ENCODE results near the gene SLC37A3.
"Not testable (repeated sequence)": the region's sequence is repeated elsewhere in the genome, so short reads cannot be mapped to it uniquely, and the experiment has no call there.

The SLC37A3 gene, protein sequence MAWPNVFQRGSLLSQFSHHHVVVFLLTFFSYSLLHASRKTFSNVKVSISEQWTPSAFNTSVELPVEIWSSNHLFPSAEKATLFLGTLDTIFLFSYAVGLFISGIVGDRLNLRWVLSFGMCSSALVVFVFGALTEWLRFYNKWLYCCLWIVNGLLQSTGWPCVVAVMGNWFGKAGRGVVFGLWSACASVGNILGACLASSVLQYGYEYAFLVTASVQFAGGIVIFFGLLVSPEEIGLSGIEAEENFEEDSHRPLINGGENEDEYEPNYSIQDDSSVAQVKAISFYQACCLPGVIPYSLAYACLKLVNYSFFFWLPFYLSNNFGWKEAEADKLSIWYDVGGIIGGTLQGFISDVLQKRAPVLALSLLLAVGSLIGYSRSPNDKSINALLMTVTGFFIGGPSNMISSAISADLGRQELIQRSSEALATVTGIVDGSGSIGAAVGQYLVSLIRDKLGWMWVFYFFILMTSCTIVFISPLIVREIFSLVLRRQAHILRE

DNA sequence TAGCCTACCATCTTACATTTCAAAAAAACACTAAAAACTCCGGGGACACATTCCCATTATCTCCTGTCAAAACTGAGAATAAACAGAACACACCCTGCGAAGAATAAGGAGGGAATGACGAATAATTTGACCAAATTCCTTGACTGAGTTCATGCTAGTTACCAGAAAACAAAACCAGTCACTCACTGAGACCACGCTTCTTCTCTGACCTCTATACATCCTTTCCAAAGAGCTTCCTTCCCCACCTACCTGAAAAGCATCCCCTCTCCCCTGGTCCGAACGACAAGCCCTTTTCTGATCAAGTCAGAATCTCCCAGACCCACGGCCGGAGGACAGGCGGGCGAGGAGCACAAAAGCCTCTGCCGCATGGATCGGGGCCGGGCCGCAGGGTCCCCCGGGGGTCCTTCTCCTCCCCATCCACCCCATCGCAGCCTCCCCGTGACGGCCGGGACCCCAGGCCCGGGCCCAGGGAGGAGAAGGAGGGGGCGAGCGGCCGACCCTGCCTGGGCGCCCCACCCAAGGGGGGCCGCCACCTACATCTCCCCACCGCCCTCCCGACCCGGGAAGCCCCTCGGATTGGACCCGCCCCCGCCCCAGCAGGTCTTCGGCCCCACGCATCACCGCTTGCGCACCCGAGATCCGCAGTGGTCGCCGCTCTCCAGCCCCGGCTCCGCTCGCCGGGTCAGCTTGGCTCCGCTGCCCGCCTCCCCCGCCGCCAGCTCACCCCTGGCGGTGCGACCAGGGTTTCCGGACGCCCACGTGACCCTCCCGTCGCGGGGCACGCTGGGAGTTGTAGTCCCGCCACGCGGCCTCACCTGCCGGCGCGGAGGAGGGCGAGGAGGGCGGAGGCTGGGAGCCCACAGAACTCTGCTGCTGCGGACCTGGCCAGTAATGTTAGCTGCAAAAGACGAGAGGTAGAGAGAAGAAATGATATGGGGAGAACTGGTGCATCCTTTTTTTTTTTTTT, at the start of gene SLC37A3:
TSS of gene SLC37A3 (minus strand) at position 747 of the 967 bp plus-strand sequence. CDS start 16,004 bp downstream, outside the sequence.
- DNase-seq: peak; percentile 88

- no peak for DNase-seq
Measured at GRCh38 chr7:140447841-140448240, 49.5 kb upstream of the SLC37A3 start.

GRCh38 chr7:140446467-140446866, 48.1 kb upstream of the SLC37A3 start:
- DNase-seq: no peak

DNA sequence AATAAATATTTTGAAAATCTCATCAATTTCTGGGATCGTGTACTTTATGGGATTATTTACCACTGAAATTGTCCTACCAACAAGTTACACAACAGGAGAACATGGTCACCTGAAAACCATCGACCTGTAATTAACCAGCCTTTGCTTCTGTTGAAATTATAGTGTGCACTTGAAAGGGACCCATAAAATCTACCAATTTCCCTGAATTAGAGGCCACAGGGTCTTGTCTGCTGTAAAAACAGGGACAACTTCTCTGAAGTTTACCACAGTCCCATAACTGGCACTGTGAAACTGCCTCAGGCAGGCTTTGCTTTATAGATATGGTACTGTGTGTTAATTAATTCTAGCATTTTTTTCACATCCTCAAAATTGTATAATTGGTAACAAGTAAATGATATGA, 43.2 kb upstream of the SLC37A3 start:
- no peak for DNase-seq

- no peak for DNase-seq
Measured at GRCh38 chr7:140440593-140440992, 42.3 kb upstream of the SLC37A3 start.

- DNase-seq: no peak
Measured at GRCh38 chr7:140439359-140439758, 41.0 kb upstream of the SLC37A3 start.

GRCh38 chr7:140435252-140435895, 37.0 kb upstream of the SLC37A3 start:
- peak; percentile 42 for DNase-seq

DNA sequence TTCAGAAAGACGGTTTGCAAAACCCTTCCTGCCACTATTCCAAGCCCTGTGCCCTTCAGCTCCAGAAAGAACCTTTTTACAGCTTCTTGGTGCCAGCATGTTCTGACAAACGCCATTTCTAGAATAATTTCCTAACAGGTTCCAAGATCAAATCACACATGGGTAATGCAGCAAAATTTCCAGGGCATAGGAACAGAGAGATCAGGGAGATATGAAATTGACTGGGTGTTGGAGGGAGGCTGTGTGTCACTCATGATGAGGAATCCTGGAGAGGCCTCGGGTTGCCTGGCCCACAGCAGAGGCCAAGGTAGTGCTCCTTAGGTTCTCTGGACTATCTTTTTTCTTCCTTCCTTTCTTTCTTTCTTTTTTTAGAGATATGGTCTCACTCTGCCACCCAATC, 35.1 kb upstream of the SLC37A3 start:
- no peak for DNase-seq

GRCh38 chr7:140426130-140426529, 27.8 kb upstream of the SLC37A3 start:
- no peak for DNase-seq

DNA sequence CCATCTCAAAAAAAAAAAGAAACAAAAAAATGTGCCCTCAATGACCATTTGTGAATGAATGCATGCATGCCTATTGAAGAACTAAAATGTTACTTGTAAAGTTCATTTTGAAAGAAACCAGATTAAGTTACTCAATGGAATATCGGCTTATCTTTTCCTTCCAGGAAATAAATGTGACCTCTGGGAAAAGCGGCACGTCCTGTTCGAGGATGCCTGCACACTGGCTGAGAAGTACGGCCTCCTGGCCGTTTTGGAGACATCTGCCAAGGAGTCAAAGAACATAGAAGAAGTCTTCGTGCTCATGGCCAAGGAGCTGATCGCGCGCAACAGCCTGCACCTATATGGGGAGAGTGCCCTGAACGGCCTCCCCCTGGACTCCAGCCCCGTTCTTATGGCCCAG, 27.4 kb upstream of the SLC37A3 start:
- no peak for DNase-seq

- no peak for DNase-seq
Measured at GRCh38 chr7:140423501-140423900, 25.2 kb upstream of the SLC37A3 start.

GRCh38 chr7:140421521-140421920, 23.2 kb upstream of the SLC37A3 start:
- DNase-seq: no peak

DNA sequence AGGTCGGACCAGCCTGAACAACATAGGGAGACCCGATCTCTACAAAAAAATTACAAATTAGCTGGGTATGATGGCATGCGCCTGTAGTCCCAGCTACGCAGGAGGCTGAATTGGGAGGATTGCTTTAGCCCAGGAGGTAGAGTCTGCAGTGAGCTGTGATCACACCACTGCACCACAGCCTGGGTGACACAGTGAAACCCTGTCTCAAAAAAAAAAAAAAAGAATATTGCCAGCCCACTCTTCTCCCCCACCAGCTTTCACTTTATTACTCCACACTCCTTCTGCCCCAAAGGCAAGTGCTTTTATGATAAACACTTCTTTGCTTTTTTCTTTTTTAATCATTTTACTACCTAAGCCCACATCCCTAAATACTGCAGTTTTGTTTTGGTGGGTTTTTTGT, 20.3 kb upstream of the SLC37A3 start:
- no peak for DNase-seq

- not testable (repeated sequence) for DNase-seq
Measured at GRCh38 chr7:140418156-140418472, 19.8 kb upstream of the SLC37A3 start.

DNA sequence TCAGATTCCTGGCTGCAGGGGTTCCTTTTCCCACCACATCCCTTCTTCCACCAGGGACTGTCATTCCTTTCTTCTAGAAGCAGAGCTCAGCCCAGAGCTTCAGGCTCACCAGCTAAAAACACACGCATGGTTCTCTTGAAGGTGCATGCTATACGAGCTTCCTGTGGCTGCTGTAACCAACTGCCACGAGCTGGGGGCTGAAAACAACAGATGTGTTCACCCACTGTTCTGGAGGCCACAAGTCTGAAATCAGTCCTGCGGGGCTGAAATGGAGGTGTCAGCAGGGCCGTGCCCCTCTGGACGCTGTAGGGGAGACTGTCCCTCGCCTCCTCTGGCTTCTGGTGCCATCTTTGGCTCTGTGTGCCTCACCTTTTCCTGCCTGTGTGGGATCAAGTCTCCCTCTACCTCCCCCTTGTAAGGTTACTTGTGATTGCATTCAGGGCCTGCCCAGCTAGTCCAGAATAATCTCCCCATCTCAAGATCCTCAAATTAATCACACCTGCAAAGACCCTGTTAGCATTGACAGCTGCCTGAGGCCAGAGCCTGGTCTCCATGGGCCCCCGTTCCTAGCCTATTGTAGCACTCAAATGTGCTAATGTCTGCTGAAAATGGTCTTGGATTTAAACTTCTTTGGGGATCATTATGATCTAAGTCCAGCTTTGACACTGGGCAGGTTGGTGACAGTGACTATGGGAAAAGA, 19.3 kb upstream of the SLC37A3 start:
- DNase-seq: no peak

- no peak for DNase-seq
Measured at GRCh38 chr7:140416560-140416959, 18.2 kb upstream of the SLC37A3 start.

DNA sequence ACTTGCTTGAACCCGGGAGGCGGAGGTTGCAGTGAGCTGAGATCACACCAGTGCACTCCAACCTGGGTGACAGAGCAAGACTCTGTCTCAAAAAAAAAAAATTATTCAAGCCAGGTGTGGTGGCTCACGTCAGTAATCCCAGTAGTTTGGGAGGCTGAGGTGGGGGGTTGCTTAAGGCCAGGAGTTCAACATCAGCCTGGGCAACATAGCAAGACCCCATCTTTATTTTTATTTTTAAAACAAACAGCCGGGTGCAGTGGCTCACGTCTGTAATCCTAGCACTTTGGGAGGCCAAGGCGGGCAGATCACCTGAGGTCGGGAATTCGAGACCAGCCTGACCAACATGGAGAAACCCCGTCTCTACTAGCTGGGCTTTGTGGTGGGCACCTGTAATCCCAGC, 17.5 kb upstream of the SLC37A3 start:
- not testable (repeated sequence) for DNase-seq

DNA sequence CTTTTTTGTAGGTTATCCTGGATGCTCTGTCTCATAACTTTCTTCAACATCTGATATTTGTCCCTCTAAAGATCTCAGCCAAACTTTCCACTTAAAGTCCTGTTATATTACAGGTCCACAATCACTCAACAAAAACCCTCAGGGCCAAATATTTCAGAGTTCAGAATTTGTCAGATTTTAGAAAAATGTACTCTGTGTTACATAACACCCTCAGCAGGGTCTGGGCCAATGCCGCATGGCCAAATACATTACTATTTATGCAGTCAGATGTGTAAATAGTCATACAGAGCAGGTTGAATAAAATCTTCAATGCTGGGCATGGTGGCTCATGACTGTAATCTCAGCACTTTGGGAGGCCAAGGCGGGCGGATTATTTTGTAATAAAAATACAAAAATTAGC, 17.0 kb upstream of the SLC37A3 start:
- no peak for DNase-seq

- no peak for DNase-seq
Measured at GRCh38 chr7:140404565-140405065, 6.3 kb upstream of the SLC37A3 start.

DNA sequence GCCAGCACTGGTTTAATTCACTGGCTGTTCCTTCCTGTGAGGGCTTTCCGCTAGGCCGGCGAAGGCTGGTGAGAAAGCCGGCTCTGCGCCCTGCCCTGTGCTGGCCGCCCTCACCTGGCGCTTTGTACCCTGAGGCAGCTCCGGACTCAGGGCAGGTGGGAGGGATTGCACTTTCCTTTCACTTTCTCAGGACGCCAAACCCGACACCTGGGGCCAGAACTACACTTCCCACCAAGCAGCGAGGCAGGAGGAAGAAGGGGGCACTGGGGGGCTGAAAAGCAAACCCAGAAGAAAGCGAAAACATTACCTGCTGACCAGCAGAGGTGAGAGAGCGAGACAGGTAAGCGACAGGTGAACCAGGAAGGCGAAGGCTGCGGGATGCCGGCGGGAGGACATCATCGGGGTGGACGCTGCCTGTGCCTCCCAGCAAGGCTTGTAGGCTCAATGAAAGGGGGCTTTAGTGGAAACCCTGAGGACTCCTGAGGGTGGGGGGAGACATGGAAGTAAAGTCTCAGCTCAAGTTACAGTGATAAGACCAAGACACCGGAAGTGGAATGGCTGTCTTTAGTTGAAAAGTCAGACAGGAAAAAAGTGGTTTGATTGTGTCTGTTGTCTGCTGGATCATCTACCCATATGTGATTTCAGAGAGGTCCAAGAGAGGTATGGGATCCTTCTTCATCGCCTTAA, 5.7 kb upstream of the SLC37A3 start, which contains the start of gene RAB19:
TSS of gene RAB19 (plus strand) at position 181 of the 687 bp plus-strand sequence. CDS start 3,589 bp downstream, outside the sequence.
- no peak for DNase-seq

- DNase-seq: no peak
Measured at GRCh38 chr7:140402178-140402835, 4.0 kb upstream of the SLC37A3 start.

Data from left hindlimb (tissue), 1 donor.